GM15510 (cell line): Measurements from ENCODE around the gene USP40.
A peak's percentile ranks its signal among the peaks of the same experiment; 100 is the strongest.

Experiments
- POLR2A ChIP-seq: IDR thresholded peaks from 3 replicates; pipeline ENCODE4 v1.6.1; 2011; ENCODE audit warnings: borderline replicate concordance; ENCODE audit not compliant: insufficient read length; ENCODE audit errors: extremely low read depth

USP40 gene

GRCh38 chr2:233476651-233477547 lies 89.7 kb downstream of the USP40 start:
- TF ChIP-seq POLR2A, result no peak

DNA sequence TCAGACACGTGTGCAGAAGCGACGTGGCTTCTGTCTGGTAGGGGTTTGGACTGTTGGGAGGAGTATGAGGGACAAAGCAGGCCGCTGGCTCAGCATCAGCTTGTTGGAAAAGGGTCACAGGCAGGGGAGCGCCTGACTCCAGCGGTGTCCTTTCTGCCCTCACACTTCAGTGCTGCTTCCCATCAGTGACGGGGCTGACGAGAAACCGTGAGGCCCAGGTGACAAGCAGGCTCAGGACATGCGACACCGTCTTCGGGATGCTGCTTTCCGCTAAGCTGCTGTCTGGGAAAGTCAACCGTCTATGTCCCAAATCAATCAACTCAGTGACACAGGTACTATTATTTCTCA lies 90.5 kb downstream of the USP40 start:
- no peak for TF ChIP-seq POLR2A

GRCh38 chr2:233474308-233475160 lies 92.0 kb downstream of the USP40 start:
- TF ChIP-seq POLR2A, result no peak

DNA sequence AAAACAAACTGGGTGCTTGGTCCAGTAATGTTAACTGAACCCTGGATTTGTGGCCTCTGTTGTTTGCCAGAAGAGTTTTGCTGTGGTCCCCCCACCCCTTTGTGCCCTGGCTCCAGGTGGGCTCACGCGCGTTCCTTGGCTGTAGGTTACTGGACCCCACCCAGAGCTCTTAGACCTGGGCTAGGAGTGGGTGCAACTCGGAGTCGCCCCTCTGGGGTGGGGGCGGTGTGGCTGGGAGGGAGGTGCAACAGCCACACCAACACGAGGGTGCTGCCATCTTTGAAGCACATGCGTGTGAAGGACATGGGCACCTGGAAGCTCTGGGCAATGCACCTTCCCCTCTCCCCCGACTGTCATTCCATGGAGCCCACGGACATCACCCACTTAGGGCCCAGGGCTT lies 92.7 kb downstream of the USP40 start:
- TF ChIP-seq POLR2A, result no peak

DNA sequence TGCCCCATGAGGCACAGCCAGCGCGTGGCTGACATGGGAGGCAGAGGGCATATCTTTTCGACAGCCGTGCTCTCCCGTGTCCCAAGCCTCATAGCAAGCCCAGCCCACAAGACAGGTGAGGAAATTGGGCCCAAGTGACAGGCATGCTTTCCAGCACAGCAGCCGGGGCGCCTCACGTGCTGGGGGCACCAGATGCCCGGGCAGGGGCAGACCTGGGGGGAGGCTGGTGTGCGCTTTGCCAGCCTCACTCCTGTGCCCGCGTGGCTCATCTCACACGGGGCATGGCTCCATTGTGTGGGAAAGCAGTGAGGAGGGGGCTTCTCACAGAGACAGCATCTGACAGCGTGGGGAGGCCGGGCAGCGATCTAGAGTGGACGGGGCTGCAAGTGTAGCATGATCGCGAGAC lies 93.2 kb downstream of the USP40 start:
- no peak for TF ChIP-seq POLR2A

- TF ChIP-seq POLR2A, result no peak
These were observed 95.1 kb downstream of the USP40 start for GRCh38 chr2:233471291-233472035.

DNA sequence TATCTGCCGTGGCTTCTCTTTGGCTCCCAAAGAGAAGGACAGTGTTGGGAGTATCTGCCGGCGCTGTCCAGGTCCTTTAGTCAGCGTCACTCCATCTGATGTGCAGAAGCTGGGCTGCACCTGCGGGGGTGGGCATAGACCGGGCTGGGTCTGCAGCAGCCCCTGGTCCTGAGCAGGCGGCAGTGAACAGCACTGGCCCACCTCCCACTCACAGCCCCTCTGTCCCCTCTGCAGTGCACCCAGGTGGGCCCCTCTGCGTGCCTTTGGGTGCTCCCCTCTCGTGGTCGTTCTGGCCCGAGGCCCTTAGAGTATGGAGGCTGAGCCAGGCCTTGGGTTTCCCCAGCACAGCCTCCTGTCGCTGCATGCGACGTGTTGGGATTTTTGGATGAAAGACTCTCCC lies 95.7 kb downstream of the USP40 start:
- no peak for TF ChIP-seq POLR2A

DNA sequence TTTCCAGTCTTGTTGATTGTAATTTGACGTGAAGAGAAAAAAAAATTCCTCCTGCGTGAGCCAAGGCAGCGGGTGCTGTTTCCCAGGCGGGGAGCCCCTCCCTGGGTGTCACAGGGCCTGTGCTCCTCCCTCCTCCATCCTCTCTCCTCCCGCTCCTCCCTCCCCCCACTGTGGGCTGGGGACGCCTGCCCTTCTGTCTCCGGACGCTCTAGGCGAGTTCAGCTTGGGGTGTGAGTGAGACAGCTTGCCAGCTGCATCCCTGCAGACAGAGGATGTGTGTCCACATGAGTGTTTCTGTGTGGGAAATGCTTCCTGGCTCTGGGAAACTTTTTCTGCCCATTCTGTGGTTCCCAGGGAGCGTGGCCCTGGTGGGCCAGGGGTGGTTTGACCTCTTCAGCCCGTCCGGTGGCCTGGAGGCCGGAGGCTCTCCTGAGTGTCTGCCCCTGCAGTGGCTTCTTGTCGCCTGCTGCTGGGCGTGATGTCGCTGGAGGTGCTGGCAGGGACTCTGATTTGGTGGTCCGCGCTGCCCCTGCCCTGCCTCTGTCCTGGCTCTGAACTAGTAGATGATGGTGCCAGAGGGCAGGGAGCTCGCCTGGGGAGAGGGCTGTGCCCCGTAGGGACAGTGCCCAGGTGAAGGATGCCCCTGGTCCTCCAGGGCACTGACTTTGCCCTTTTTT lies 96.4 kb downstream of the USP40 start:
- TF ChIP-seq POLR2A, result no peak

- no peak for TF ChIP-seq POLR2A
These were observed 97.1 kb downstream of the USP40 start for GRCh38 chr2:233469261-233470010.

- TF ChIP-seq POLR2A, result no peak
These were observed 97.9 kb downstream of the USP40 start for GRCh38 chr2:233468741-233469110.

DNA sequence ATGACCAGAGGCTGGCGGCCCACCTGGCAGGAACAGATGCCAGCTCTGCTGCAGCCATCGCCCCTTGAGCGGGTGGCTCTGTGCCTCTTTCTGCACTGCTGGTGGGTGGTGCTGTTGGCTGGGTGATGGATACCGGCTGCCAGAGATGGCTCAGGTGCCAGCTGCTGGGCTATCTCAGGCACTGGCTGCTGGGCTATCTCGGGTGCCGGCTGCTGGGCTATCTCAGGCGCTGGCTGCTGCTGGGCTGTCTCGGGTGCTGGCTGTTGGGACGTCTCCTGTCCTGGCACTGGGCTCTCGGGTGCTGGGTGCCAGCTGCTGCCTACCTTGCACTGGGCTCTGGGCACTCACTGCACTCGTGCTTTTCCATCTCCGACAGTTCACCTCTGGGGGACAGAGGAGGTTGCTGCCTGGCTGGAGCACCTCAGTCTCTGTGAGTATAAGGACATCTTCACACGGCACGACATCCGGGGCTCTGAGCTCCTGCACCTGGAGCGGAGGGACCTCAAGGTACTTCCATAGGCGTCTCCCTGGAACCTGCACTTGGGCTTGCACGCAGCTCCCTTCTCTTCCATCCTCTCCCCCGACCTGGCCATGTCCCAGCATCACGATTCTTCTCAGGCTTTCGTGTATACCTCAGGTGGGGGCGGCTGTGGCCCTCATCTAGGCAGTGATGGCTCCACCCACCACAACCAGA lies 98.4 kb downstream of the USP40 start:
- TF ChIP-seq POLR2A, result peak; percentile 4

DNA sequence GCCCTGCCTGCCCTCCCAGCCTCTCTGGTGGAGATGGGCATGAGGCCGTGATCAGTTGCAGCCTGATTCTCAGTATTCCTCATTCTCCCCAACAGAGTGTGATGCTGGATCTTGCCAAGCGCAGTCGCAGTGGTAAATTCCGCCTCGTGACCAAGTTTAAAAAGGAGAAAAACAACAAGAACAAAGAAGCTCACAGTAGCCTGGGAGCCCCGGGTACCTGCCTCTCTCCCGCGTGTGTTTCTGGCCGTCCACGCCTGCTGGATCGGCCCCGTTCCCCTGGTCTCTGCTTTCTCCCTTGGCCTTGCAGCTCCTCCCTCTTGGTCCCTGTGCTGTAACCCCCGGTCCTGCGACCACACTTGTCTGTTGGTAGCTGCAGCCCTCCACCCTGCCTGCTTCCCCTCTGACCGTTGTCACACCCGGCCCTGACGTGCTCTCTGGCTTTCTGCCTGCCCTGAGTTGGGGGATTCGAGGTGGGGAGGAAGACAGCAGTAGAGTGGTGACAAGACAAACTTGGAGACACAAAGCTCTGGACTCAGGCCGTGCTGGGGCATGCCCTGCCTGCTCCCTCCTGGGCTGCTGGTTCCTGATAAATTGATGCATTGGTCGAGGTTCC lies 99.5 kb downstream of the USP40 start:
- no peak for TF ChIP-seq POLR2A
